Measurements from ENCODE around the gene TGM5.

Gene TGM5

GRCh38 chr15:43193710-43194109 is 73.0 kb downstream of the TGM5 start:
- TF ChIP-seq MYC (IDR thresholded peaks at IDR 0.05; ENCODE audit: low read depth, low read length) (no peak), MAX (IDR thresholded peaks at IDR 0.05; ENCODE audit: low read depth, low read length) (no peak), CTCF (IDR thresholded peaks at IDR 0.05; ENCODE audit: low read depth, low read length) (no peak), POLR2A (IDR thresholded peaks at IDR 0.05; ENCODE audit: extremely low read depth, insufficient read length) (no peak)

GRCh38 chr15:43190178-43190577 is 76.5 kb downstream of the TGM5 start:
- no peak for DNase-seq (ENCODE audit: low read depth)
- TF ChIP-seq CTCF (IDR thresholded peaks at IDR 0.05; ENCODE audit: low read depth, low read length) (no peak), MYC (IDR thresholded peaks at IDR 0.05; ENCODE audit: low read depth, low read length) (no peak), POLR2A (IDR thresholded peaks at IDR 0.05; ENCODE audit: extremely low read depth, insufficient read length) (no peak), MAX (IDR thresholded peaks at IDR 0.05; ENCODE audit: low read depth, low read length) (no peak)
- no peak overlapping the region for H3K4me3 ChIP-seq (ENCODE audit: low read depth, low read length)

More at GRCh38 chr15:43193710-43194109, 73.0 kb downstream of the TGM5 start:
- no peak overlapping the region for H3K4me3 ChIP-seq (ENCODE audit: low read depth, low read length)
- DNase-seq (ENCODE audit: low read depth) = no peak

GRCh38 chr15:43189296-43189695 is 77.4 kb downstream of the TGM5 start:
- TF ChIP-seq MAX (IDR thresholded peaks at IDR 0.05; ENCODE audit: low read depth, low read length) (no peak), CTCF (IDR thresholded peaks at IDR 0.05; ENCODE audit: low read depth, low read length) (no peak), MYC (IDR thresholded peaks at IDR 0.05; ENCODE audit: low read depth, low read length) (no peak), POLR2A (IDR thresholded peaks at IDR 0.05; ENCODE audit: extremely low read depth, insufficient read length) (no peak)
- H3K4me3 ChIP-seq (ENCODE audit: low read depth, low read length) = no peak overlapping the region
- DNase-seq (ENCODE audit: low read depth) = no peak

- no peak overlapping the region for H3K4me3 ChIP-seq (ENCODE audit: low read depth, low read length)
- DNase-seq (ENCODE audit: low read depth) = peak; percentile 67
- TF ChIP-seq MYC (IDR thresholded peaks at IDR 0.05; ENCODE audit: low read depth, low read length) (no peak), CTCF (IDR thresholded peaks at IDR 0.05; ENCODE audit: low read depth, low read length) (peak; percentile 47), POLR2A (IDR thresholded peaks at IDR 0.05; ENCODE audit: extremely low read depth, insufficient read length) (no peak), MAX (IDR thresholded peaks at IDR 0.05; ENCODE audit: low read depth, low read length) (no peak)
These were observed 79.1 kb downstream of the TGM5 start for GRCh38 chr15:43187544-43188155.

- H3K4me3 ChIP-seq (ENCODE audit: low read depth, low read length) = peak overlapping the region; percentile 89
- TF ChIP-seq MAX (IDR thresholded peaks at IDR 0.05; ENCODE audit: low read depth, low read length) (no peak), CTCF (IDR thresholded peaks at IDR 0.05; ENCODE audit: low read depth, low read length) (peak; percentile 0)
- no peak for DNase-seq (ENCODE audit: low read depth)
These were observed 80.8 kb downstream of the TGM5 start for GRCh38 chr15:43186003-43186353.
